GM21423 (cell line): ENCODE data around the gene TRPM5.

Source experiments
- ATAC-seq: cut with Tn5 transposase; IDR thresholded peaks from one replicate; pipeline ENCODE4 v1.9.1; 2021; ENCODE audit warnings: mild to moderate bottlenecking, moderate library complexity; ENCODE audit not compliant: unreplicated experiment

The TRPM5 gene

GRCh38 chr11:2423157-2424025 lies 20.9 kb downstream of the TRPM5 start:
- ATAC-seq: no peak

GRCh38 chr11:2422461-2423156 lies 21.7 kb downstream of the TRPM5 start:
- no peak for ATAC-seq

- no peak for ATAC-seq
Observed at GRCh38 chr11:2421996-2422395, 22.3 kb downstream of the TRPM5 start.

GRCh38 chr11:2421226-2421994 lies 22.9 kb downstream of the TRPM5 start:
- ATAC-seq: no peak

GRCh38 chr11:2420502-2421225 lies 23.6 kb downstream of the TRPM5 start:
- ATAC-seq: no peak

GRCh38 chr11:2419638-2420501 lies 24.4 kb downstream of the TRPM5 start:
- no peak for ATAC-seq

- no peak for ATAC-seq
Observed at GRCh38 chr11:2418693-2419360, 25.5 kb downstream of the TRPM5 start.

GRCh38 chr11:2417856-2418692 lies 26.2 kb downstream of the TRPM5 start:
- no peak for ATAC-seq

GRCh38 chr11:2416765-2417164 lies 27.5 kb downstream of the TRPM5 start:
- no peak for ATAC-seq

GRCh38 chr11:2415601-2416380 lies 28.5 kb downstream of the TRPM5 start:
- no peak for ATAC-seq

- no peak for ATAC-seq
Observed at GRCh38 chr11:2415171-2415570, 29.1 kb downstream of the TRPM5 start.

- no peak for ATAC-seq
Observed at GRCh38 chr11:2414616-2415015, 29.7 kb downstream of the TRPM5 start.

- ATAC-seq: no peak
Observed at GRCh38 chr11:2413742-2414579, 30.4 kb downstream of the TRPM5 start.

- no peak for ATAC-seq
Observed at GRCh38 chr11:2412323-2412722, 32.0 kb downstream of the TRPM5 start.

- ATAC-seq: no peak
Observed at GRCh38 chr11:2411446-2412305, 32.6 kb downstream of the TRPM5 start.

- ATAC-seq: no peak
Observed at GRCh38 chr11:2410616-2411015, 33.7 kb downstream of the TRPM5 start.
